ENCODE data around the gene PRPF31. TPM values are rescaled to one million over a fixed set of nuclear protein-coding genes. Genes with fewer than 3 reads are reported as not detected.
"Not testable (repeated sequence)": the region's sequence is repeated elsewhere in the genome, so short reads cannot be mapped to it uniquely, and the experiment has no call there.

The PRPF31 gene
- total RNA-seq, 4 donors from 2014 or later, result 17.9 to 97.3 (median 52.6) TPM

DNA sequence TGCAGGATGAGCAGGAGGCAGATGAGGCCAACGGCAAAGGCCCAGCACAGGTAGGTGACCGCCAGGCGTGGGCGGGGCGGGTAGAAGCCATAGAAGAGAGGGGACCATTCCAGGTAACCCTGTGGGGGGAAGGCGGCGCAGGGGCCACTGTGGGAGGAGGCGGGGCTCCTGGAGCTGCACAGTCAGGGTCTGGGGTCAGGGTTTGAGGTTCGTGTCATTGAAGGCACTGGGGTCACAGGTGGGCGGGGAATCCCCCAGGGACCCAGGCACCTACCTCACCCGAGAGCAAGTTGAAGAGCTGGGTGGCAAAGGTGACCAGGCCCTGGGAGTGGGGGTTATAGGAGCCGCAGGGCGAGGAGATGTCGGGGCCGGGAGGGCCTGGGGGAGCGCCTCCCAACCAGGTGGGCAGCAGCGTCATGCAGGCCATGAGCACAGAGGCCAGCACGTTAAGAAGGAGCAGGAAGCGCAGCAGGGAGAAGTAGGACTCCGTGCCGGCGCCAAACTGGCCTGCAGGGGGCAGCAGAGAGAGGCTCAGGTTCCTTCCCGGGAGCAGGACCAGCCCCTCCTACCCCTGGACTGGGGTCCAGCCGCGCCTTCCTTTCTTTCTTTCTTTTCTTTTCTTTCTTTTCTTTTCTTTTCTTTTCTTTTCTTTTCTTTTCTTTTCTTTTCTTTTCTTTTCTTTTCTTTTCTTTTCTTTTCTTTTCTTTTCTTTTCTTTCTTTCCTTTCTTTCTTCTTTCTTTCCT lies 52.8 kb downstream of the PRPF31 start:
- no peaks in the 10 kb centered on the region for H3K4me1 ChIP-seq
- H3K27ac ChIP-seq, result no peak overlapping the region
- intact Hi-C loops (cut with DNase I; ENCODE audit: low total_unique reads), result no loop called here

GRCh38 chr19:54169149-54169740 lies 53.7 kb downstream of the PRPF31 start:
- Histone ChIP-seq H3K4me1 (no peaks in the 10 kb centered on the region), H3K9me3 (no peaks in the 10 kb centered on the region), H3K36me3 (no peaks in the 10 kb centered on the region), H3K4me3 (no peak overlapping the region), H3K27ac (no peak overlapping the region), H3K27me3 (no peaks in the 10 kb centered on the region)
- TF ChIP-seq POLR2A (IDR thresholded peaks at IDR 0.05) (no peak), CTCF (IDR thresholded peaks at IDR 0.05) (no peak)
- DNase-seq, result no peak
- intact Hi-C loops (cut with DNase I; ENCODE audit: low total_unique reads), result no loop called here

More for the DNA sequence above, 52.8 kb downstream of the PRPF31 start:
- H3K36me3 ChIP-seq, result no peaks in the 10 kb centered on the region
- no peaks in the 10 kb centered on the region for H3K9me3 ChIP-seq
- no peak for TF ChIP-seq POLR2A (IDR thresholded peaks at IDR 0.05)
- peak; percentile 74 to 87 (median 79) for TF ChIP-seq CTCF (IDR thresholded peaks at IDR 0.05)
- DNase-seq, result peak; percentile 89 to 91
- H3K27me3 ChIP-seq, result no peaks in the 10 kb centered on the region
- no peak overlapping the region for H3K4me3 ChIP-seq

- intact Hi-C loops (cut with DNase I; ENCODE audit: low total_unique reads), result loop anchor here (5.0 kb wide), 1 partner anchor 55 kb away; no protein-coding TSS in a partner anchor
- H3K36me3 ChIP-seq, DNase-seq, H3K4me3 ChIP-seq, H3K4me1 ChIP-seq, H3K27ac ChIP-seq, H3K27me3 ChIP-seq, H3K9me3 ChIP-seq: not testable (repeated sequence)
Measured at GRCh38 chr19:54171736-54172431, 56.3 kb downstream of the PRPF31 start.

DNA sequence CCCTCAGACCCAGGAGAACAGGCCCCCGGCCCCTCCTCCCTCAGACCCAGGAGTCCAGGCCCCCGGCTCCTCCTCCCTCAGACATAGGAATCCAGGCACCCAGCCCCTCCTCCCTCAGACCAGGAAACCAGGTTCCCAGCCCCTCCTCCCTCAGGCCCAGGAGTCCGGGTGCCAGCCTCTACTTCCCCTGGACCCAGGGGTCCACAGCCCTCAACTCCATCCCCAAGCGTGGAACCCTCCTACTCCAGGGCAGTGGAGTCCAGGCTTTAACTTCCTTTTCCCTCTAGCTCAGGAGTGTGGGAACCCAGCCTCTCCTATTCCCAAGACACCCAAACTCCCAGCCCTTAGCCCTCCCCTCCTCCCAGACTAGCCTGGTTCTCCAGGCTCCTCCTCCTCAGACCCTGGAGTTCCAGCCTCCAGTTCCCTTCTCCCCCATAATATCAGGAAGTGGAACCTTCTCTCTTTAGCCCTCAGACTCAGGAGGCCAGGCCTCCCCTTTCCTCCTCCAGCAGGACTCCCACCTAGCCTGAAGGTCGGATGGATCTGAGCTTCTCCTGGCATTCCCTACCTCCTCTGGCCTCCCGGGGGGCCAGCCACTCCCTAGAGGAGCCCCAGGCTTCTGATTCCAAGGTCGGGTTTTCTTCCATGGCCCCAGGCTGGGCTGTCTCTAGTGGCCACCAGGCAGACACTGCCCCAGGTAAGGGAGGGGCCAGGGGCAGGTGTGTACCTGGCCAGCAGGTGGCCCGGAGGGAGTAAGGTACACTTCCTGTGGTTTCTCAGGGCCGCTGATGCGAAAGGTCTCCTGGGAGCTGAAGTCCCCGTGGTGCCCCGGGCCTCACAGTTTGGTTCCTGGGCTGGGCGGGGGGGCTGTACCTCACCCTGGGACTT lies 57.2 kb downstream of the PRPF31 start, which contains the start of gene TMC4:
TSS of gene TMC4 (minus strand) at position 690 of the 888 bp plus-strand sequence. CDS start at position 647, 43 bp downstream.
- no peak for DNase-seq

More for the DNA sequence above, 57.2 kb downstream of the PRPF31 start, which contains the start of gene TMC4:
- H3K27me3 ChIP-seq, result no peaks in the 10 kb centered on the region
- H3K27ac ChIP-seq, result peak within 1 kb of the TSS in 1 of 2 donors; percentile 54
- no peak within 1 kb of the TSS for H3K4me3 ChIP-seq
- H3K36me3 ChIP-seq, result no peaks in the 10 kb centered on the region
- intact Hi-C loops (cut with DNase I; ENCODE audit: low total_unique reads), result loop anchor here (5.0 kb wide), 1 partner anchor 55 kb away; no protein-coding TSS in a partner anchor
- H3K9me3 ChIP-seq, result no peaks in the 10 kb centered on the region
- no peaks in the 10 kb centered on the region for H3K4me1 ChIP-seq
- TF ChIP-seq CTCF (IDR thresholded peaks at IDR 0.05) (no peak), POLR2A (IDR thresholded peaks at IDR 0.05) (peak in 1 of 2 donors; percentile 30)

Data from uterus (tissue), 4 donors.